GM12878 (cell line): ENCODE results near the gene ZBTB48. TPM values are rescaled to one million over a fixed set of nuclear protein-coding genes. Genes with fewer than 3 reads are reported as not detected.

Source experiments
- BACH1 ChIP-seq: fragments of 450-650 bp; IDR thresholded peaks from 2 replicates; pipeline ENCODE4 v1.6.1; 2017; ENCODE audit warnings: mild to moderate bottlenecking, borderline replicate concordance
- CBX5 ChIP-seq: sonication (generic); IDR thresholded peaks from 2 replicates; pipeline ENCODE4 v1.6.1; 2016; ENCODE audit warnings: low read depth, moderate library complexity, mild to moderate bottlenecking, inconsistent platforms
- CUX1 ChIP-seq: IDR thresholded peaks from 2 replicates; pipeline ENCODE4 v1.6.1; 2012; ENCODE audit warnings: improper control_type of control experiment, low read depth, low read length; ENCODE audit not compliant: insufficient replicate concordance
- ELK1 ChIP-seq: IDR thresholded peaks from 2 replicates; pipeline ENCODE4 v1.6.1; 2012; ENCODE audit warnings: low read depth, low read length, improper control_type of control experiment
- EP300 ChIP-seq, 2 experiments: fragments of 150-350 bp in 1 of 2; IDR thresholded peaks; 2 replicates each; pipeline ENCODE4 v1.6.1; 2011 to 2012; ENCODE audit warnings: low read depth in 2 of 2, low read length in 2 of 2, borderline replicate concordance in 1 of 2, improper control_type of control experiment in 1 of 2, inconsistent platforms in 1 of 2; ENCODE audit not compliant: control insufficient read depth in 1 of 2
- ESRRA ChIP-seq: IDR thresholded peaks from 2 replicates; pipeline ENCODE4 v1.6.1; 2012; ENCODE audit warnings: mild to moderate bottlenecking, low read length, improper control_type of control experiment
- NRF1 ChIP-seq: conservative IDR thresholded peaks from 2 replicates; pipeline ENCODE4 v1.6.1; 2011; ENCODE audit warnings: mild to moderate bottlenecking, low read depth, low read length, improper control_type of control experiment
- SREBF1 ChIP-seq: IDR thresholded peaks from 2 replicates; pipeline ENCODE4 v1.6.1; 2012; ENCODE audit warnings: mild to moderate bottlenecking, low read length
- SRF ChIP-seq, 2 experiments: IDR thresholded peaks; 2 replicates each; pipeline ENCODE4 v1.6.1; 2011; ENCODE audit warnings: low read depth in 2 of 2, low read length in 2 of 2, mild to moderate bottlenecking in 1 of 2, moderate library complexity in 1 of 2
- STAT1 ChIP-seq: fragments of 450-650 bp; conservative IDR thresholded peaks from 2 replicates; pipeline ENCODE4 v1.6.1; 2014; ENCODE audit warnings: antibody characterized with exemption, mild to moderate bottlenecking
- STAT3 ChIP-seq: IDR thresholded peaks from 2 replicates; pipeline ENCODE4 v1.6.1; 2011; ENCODE audit warnings: low read depth, low read length, improper control_type of control experiment
- ZZZ3 ChIP-seq: IDR thresholded peaks from 2 replicates; pipeline ENCODE4 v1.6.1; 2011; ENCODE audit warnings: low read depth; ENCODE audit not compliant: control insufficient read depth, insufficient read length
- polyA plus RNA-seq, 11 experiments: library from polyadenylated mRNA; depleted of rRNA in 4 of 11; unstranded in 6 of 11; stranded (reverse) in 5 of 11; fragments of >200 nt; fragmentation: Nextera tagmentation in 4 of 11; fragmentation: Illumina TruSeq in 1 of 11; extraction: Ambion mirVana in 4 of 11; extraction: Trizol in 1 of 11; gene quantifications; 1 replicate in 1 of 11; 2 replicates in 10 of 11; pipeline versions ENCODE4 v1.2.1 to v1.2.3, GENCODE V29; 2011 to 2016; ENCODE audit warnings: inconsistent platforms in 2 of 11, missing spikeins in 2 of 11, low read depth in 1 of 11
- total RNA-seq, 4 experiments: library from RNA; depleted of rRNA in 3 of 4; stranded (reverse); fragments of >200 nt in 3 of 4; fragmentation: Illumina TruSeq in 1 of 4; extraction: Trizol in 1 of 4; gene quantifications; 2 replicates each; pipeline versions ENCODE4 v1.2.1 to v1.2.3, GENCODE V29; 2013 to 2021
- TF ChIP-seq, protein P1 (sequence below): fragments of 450-650 bp; IDR thresholded peaks from 2 replicates; pipeline ENCODE4 v1.6.1; 2017; ENCODE audit warnings: mild to moderate bottlenecking, moderate library complexity
- TF ChIP-seq, protein P2 (sequence below): fragments of 450-650 bp; IDR thresholded peaks from 2 replicates; pipeline ENCODE4 v1.6.1; 2014; ENCODE audit warnings: mild to moderate bottlenecking
- TF ChIP-seq, protein P3 (sequence below): fragments of 450-650 bp; IDR thresholded peaks from 2 replicates; pipeline ENCODE4 v1.6.1; 2017; ENCODE audit warnings: mild to moderate bottlenecking, low read depth, inconsistent platforms; ENCODE audit not compliant: poor library complexity, severe bottlenecking

ZBTB48 gene
- total and polyA plus RNA-seq, 10 of the 15 experiments (the other 5 are each of a cell fraction or from before 2014, with no cell fraction given), result 1.00 to 25.3 (median 16.7) TPM

- no peak for TF ChIP-seq CBX5
- TF ChIP-seq SREBF1, result peak; percentile 85
- TF ChIP-seq, protein P1, sequence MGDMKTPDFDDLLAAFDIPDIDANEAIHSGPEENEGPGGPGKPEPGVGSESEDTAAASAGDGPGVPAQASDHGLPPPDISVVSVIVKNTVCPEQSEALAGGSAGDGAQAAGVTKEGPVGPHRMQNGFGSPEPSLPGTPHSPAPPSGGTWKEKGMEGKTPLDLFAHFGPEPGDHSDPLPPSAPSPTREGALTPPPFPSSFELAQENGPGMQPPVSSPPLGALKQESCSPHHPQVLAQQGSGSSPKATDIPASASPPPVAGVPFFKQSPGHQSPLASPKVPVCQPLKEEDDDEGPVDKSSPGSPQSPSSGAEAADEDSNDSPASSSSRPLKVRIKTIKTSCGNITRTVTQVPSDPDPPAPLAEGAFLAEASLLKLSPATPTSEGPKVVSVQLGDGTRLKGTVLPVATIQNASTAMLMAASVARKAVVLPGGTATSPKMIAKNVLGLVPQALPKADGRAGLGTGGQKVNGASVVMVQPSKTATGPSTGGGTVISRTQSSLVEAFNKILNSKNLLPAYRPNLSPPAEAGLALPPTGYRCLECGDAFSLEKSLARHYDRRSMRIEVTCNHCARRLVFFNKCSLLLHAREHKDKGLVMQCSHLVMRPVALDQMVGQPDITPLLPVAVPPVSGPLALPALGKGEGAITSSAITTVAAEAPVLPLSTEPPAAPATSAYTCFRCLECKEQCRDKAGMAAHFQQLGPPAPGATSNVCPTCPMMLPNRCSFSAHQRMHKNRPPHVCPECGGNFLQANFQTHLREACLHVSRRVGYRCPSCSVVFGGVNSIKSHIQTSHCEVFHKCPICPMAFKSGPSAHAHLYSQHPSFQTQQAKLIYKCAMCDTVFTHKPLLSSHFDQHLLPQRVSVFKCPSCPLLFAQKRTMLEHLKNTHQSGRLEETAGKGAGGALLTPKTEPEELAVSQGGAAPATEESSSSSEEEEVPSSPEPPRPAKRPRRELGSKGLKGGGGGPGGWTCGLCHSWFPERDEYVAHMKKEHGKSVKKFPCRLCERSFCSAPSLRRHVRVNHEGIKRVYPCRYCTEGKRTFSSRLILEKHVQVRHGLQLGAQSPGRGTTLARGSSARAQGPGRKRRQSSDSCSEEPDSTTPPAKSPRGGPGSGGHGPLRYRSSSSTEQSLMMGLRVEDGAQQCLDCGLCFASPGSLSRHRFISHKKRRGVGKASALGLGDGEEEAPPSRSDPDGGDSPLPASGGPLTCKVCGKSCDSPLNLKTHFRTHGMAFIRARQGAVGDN, result 0 out of 2 replicates have a peak, but pooled peaks have one; percentile 0
- TF ChIP-seq, protein P2, sequence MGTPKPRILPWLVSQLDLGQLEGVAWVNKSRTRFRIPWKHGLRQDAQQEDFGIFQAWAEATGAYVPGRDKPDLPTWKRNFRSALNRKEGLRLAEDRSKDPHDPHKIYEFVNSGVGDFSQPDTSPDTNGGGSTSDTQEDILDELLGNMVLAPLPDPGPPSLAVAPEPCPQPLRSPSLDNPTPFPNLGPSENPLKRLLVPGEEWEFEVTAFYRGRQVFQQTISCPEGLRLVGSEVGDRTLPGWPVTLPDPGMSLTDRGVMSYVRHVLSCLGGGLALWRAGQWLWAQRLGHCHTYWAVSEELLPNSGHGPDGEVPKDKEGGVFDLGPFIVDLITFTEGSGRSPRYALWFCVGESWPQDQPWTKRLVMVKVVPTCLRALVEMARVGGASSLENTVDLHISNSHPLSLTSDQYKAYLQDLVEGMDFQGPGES, result no peak
- TF ChIP-seq NRF1, result 0 out of 2 replicates have a peak, but pooled peaks have one; percentile 14
- no peak; a peak in 1 of 4 replicates for TF ChIP-seq EP300 (IDR thresholded peaks at IDR 0.05; ENCODE audit: borderline replicate concordance in 1 of 2, control insufficient read depth in 1 of 2, low read depth in 2 of 2, low read length in 2 of 2)
- no peak for TF ChIP-seq ESRRA
- no peak for TF ChIP-seq STAT1
- no peak for TF ChIP-seq BACH1
- TF ChIP-seq STAT3, result no peak
- no peak for TF ChIP-seq ELK1
- TF ChIP-seq SRF (IDR thresholded peaks at IDR 0.05; ENCODE audit: low read depth in 2 of 2, low read length in 2 of 2), result no peak; a peak in 1 of 4 replicates
- TF ChIP-seq, protein P3, sequence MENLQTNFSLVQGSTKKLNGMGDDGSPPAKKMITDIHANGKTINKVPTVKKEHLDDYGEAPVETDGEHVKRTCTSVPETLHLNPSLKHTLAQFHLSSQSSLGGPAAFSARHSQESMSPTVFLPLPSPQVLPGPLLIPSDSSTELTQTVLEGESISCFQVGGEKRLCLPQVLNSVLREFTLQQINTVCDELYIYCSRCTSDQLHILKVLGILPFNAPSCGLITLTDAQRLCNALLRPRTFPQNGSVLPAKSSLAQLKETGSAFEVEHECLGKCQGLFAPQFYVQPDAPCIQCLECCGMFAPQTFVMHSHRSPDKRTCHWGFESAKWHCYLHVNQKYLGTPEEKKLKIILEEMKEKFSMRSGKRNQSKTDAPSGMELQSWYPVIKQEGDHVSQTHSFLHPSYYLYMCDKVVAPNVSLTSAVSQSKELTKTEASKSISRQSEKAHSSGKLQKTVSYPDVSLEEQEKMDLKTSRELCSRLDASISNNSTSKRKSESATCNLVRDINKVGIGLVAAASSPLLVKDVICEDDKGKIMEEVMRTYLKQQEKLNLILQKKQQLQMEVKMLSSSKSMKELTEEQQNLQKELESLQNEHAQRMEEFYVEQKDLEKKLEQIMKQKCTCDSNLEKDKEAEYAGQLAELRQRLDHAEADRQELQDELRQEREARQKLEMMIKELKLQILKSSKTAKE, result no peak
- TF ChIP-seq ZZZ3, result no peak
- TF ChIP-seq CUX1, result no peak
These were observed 33.7 kb downstream of the ZBTB48 start, which contains the start of gene PHF13 (continued) for GRCh38 chr1:6613361-6614018.
